Stimulated activated CD4-positive, alpha-beta T cell treated with anti-CD3 and anti-CD28 coated beads, Interleukin-12 subunit alpha, Interleukin-12 subunit beta, amount 100 ng/mL, for 48 hours (primary cell): Measurements from ENCODE around the gene USF3.

ENCODE experiments used
- DNase-seq, 3 donors: peaks; one replicate each; pipeline ENCODE4 v3.0.0-alpha.2; 2020; ENCODE audit warnings: low read depth in 2 of 3, low spot score in 1 of 3

Gene USF3, protein sequence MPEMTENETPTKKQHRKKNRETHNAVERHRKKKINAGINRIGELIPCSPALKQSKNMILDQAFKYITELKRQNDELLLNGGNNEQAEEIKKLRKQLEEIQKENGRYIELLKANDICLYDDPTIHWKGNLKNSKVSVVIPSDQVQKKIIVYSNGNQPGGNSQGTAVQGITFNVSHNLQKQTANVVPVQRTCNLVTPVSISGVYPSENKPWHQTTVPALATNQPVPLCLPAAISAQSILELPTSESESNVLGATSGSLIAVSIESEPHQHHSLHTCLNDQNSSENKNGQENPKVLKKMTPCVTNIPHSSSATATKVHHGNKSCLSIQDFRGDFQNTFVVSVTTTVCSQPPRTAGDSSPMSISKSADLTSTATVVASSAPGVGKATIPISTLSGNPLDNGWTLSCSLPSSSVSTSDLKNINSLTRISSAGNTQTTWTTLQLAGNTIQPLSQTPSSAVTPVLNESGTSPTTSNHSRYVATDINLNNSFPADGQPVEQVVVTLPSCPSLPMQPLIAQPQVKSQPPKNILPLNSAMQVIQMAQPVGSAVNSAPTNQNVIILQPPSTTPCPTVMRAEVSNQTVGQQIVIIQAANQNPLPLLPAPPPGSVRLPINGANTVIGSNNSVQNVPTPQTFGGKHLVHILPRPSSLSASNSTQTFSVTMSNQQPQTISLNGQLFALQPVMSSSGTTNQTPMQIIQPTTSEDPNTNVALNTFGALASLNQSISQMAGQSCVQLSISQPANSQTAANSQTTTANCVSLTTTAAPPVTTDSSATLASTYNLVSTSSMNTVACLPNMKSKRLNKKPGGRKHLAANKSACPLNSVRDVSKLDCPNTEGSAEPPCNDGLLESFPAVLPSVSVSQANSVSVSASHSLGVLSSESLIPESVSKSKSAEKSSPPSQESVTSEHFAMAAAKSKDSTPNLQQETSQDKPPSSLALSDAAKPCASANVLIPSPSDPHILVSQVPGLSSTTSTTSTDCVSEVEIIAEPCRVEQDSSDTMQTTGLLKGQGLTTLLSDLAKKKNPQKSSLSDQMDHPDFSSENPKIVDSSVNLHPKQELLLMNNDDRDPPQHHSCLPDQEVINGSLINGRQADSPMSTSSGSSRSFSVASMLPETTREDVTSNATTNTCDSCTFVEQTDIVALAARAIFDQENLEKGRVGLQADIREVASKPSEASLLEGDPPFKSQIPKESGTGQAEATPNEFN (N-terminal part only)

DNA sequence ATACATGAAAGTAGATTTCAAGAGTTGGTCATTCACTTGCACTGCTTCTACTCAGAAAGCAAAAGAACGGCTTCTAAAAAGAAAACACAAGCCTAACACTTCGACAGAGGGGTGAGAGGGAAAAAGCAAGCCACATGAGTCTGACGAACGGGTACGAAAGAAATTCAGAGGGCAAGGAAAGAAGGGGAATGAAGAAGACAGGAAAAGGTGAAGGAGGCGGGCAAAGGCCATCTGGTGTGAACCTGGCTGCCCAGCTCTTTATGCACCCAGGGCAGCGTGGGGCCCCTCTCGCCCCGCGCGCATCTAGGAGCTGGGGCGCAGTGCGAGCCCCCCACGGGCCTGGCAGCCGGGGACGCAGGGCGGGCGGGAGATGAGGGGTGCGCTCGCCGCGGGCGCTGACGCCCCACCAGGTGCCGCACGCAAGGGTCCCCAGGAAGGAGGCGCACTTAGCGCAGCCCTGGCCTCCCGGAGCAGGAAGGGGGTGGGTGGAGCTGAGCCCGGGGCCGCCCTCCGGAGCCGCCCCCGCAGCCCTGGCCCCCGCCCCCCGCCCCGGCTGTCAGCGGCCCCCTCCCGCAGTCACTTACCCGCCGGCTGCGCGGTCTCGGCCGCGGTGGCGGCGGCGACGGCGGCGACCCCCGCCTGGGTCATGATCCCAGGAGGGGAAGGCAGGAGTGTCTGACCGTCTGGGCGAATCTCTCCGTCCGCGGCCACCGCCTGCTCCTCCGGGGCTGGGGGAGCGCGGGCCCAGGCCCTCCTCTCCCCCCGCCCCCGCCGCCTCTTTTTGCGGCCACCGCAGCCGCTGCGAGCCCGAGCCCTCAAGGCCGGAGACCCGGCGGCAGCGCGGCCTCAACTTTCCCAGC lies at the start of gene USF3:
TSS of gene USF3 (minus strand) at position 857 of the 860 bp plus-strand sequence. CDS start 21,764 bp downstream, outside the sequence.
- peak; percentile 57 to 69 (median 63) for DNase-seq

DNA sequence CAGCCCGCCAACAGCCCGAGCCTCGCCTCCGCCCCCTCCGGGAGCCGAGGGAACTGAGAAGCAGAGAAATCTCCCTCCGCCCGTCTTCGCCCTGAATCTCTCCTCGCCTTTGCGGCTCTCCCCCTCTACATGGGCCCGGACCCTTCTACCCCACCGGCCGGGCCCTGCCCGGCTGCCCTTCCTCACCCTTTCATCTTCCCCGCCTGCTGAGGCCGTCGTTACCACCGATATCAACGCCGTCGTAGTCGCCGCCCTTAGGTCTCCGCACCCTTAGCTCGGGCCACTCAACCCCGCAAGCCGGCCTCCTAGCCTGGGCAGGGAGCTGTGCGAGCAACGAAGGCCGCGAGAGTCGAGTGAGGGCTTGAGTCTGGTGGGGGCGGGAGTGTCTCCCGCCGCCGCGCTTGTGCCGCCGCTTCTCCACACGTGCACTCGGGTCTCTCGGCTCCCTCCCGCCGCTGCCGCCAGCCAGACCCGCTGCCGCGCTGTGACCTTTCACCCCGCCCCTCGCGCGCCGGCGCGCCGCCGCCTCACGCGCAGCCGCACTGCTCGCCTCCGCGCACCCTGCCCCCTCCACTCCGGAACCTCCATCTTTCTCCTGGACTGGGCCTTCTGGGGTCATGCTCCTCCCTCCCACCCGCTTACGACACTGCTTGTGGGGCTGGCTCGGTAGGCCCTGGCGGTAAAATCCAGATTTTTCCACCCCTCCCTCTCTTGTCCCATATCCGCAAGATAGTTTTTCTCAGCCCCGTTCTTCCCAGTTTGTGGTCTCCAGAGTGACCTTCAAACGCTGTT lies 49.5 kb upstream of the USF3 start, which contains the start of gene NAA50:
TSS of gene NAA50 (minus strand) at position 494 of the 792 bp plus-strand sequence. CDS start at position 194, 300 bp downstream.
- DNase-seq = peak; percentile 88 to 91 (median 91)

DNA sequence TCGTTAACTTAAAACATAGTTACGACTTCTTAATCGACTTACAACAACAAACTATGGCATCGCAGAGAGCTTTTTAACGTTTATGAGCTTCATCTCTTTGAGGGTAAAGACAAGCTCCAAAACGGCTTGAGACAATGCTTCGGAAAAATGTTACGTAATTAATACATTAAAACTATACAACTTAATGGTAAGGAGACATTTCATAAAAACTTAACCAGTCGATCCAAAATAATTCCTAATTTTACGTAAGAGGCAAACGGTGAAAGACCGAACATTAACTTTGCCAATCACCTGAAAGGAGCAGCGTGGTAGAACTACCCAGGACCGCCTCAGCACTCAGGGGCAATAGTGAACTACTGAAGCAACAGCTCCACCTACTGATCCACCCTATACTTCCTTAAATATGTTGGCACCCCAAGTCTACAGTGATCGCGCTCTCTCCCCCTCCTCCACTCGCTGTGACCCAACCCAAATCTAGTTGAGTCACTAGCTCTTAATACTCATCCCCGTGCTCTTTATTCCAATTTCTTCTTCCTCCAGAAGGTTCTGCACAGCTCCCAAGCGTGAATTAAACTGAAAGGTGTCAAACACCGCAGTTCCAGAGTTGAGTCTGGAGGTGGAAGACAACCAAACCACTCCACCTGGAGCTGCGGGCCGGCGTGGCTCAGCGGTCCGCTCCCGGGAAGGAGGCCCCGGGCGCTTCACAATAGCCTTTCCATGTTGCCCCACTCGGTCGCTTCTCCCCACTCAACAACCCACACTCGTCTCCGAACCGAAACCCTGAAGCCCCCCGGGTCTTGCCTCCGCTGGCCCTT lies 48.7 kb upstream of the USF3 start:
- peak; percentile 66 to 70 (median 68) for DNase-seq

DNA sequence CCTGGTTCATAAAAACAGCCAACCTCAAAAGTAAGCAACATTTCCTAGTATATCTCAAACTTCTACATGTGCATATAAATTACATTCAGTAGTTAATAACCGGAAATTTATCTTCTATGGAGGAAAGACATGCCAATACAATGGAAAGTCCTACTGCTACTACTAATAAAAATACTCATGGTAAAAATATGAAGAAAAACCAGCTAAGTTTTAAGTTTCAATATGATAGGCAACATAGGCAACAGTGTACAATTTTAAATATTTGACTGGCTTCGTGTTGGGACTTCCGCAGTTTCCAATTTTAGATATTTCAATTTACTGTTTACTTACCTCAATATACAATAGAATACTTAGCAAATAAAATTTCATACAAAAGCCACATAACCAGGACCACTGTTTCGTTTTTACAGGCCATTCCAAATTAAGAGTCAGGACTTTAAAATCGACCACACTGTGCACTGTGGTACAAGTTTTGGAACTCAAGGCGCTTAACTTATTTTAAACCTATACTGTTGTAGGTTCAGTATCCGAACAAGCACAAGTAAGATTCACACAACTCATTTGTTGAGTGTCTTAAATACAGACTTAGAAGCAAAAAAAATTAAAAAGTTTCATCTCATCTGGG lies 46.7 kb upstream of the USF3 start:
- DNase-seq = no peak

DNA sequence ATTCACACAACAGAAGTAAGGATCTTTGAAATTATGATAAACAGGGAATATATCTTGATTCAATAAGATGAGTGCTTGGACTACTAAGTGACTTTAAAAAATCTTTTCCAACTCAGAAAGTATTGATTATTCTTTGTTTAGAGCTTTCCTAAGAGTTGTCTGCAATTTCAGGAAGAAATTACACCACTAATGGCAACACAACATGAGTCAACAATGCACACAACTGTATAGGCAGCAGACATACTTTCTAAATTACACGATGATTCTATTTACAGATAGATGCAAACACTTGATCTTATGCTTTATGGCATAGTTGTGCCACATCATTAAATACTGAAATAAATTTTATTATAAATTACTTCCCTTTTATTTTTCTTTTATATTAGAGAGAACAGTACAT lies 45.2 kb upstream of the USF3 start:
- DNase-seq = no peak

DNA sequence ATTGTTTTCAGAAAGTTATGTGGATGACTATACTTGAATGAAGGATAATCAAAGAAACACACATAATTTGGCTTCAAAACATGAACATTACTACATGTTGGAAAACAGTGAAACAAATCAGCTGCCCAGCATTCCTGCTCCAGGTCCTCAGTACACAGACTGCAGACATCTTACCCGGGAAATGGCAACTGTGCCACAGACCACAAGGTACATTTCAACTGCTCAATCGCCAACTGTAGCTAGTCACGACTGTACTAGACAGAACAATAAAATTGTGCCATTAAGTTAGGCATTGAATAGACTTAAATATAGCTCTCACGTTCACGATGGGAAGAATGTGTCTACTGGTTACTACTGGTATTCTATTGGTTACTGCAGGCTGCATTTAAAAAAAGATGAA lies 44.6 kb upstream of the USF3 start:
- DNase-seq = no peak

DNA sequence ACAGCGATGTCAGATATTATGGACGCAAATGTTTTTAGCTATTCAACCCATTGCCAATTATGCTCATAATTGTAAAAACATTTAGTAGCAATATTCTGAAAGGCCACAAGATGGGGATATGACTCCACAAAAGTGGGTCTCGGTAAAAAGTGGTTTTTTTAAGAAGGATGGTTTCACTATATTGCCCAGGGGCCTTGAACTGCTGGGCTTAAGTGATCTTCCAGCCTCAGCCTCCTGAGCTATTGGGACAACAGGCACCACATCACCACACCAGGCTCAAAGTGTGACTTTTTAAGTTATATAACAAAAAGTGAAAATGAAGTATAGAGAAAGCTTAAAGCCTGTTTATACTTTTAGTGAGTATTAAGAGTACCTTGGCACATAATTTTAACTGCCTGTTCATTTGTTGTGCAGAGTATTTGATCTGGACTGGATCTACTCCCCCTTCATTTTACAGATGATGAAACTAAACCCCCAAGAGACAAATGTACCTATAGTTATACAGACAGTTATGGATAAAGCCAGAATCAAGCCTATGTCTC lies 40.2 kb upstream of the USF3 start:
- DNase-seq = peak in 1 of 3 donors; percentile 23

DNA sequence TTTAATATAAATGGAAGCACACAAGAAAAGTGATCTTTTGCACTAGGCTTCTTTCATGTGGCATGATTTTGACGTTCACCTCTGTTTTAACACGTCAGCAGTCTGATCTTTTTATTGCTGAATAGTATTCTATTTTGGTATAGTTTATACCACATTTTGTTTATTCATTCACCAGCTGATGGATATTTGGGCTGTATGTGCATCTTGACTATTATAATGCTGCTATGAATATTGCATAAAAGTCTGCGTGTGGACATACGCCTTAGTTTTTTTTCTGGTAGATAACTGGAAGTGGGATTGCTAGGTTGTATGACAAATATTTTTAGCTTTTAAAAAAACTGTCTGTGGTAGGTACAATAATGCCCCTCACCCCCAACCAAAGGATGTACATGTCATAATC lies 35.3 kb upstream of the USF3 start:
- no peak for DNase-seq

DNA sequence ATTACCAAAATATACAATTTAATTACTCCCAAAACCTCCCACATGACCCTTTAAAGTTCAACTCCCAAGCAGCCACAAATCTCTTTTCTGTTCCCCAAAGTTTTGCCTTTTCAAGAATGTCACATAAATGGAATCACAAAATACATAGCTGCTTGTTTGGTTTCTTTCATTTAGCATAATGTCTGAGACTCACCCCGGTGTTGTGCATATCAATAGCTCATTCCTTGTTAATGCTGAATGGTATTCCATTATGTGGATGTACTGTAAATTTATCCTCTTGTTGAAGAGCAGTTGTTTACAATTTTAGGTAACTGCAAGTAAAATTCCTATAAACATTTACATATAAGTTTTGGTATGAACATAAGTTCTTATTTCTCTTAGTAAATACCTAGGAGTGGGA lies 34.1 kb upstream of the USF3 start:
- no peak for DNase-seq

DNA sequence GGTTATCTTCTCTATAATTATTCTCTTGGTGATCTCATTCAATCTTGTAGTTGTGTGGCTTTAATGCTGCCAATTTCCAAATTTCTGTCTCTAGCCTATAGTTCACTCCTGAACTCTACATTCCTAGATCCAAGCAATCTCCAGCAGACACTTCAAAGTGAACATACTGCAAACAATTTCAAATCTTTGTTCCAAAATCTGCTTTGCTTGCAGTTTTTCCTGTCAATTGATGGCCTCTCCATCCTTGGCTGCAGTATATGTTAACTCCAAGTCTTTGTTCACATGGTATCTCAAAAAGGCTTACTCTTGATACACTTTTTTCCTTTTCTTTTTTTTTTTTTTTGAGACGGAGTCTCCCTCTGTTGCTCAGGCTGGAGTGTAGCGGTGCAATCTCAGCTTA lies 32.2 kb upstream of the USF3 start:
- no peak for DNase-seq

DNA sequence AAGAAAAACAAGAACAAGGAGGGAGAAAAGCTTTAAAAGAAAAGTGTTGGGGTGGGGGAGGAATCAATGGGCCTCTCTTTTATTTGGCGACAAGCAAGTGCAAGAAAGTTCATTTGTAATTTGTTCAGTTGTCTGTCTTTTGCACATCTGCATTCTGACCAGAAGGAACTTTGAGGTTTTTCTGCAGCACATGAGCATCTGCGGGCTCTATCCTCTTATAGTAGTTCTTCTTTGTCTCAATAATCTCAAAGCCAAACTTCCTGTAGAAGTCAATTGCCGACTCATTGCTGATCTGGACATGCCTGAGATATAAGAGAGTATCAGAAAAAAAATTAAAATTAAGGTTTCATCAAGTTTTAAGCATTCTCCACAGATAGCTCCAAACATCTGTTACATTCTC lies 25.2 kb upstream of the USF3 start:
- no peak for DNase-seq

DNA sequence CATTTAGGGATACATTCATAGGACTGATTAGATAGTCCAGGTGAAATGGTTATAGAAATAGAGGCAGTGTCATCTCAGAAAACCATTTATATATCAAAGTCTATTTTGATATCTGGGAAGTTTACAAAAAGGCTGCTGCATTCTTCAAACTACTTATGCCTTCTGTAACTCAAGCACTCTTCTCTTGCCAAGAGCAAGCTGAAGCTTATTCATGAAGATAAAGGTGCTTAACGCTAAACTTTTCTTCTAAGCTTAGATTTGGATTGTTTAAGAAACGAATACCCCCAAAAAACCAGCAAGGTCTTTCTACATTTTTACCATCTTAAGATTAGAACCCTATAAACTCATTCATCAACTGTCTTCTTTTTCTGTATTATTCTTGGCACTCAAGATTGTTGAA lies 23.3 kb upstream of the USF3 start:
- no peak for DNase-seq

DNA sequence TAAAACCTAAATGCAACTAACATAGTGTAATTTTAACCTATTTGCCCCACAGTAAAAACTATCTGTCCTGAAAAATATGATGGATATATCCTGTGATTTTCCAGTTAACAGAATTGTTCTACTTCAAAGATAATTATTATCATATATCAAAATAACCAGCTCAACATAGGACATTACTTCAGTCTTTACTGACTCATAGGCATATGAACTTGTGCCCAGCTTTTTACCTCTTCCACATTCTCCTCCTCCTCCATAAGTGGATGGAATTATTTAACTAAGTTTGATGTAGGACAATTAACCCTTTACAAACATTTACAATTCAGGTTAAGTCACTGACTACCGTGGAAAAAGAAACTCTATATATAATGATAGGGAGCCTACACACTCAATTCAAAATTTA lies 22.9 kb upstream of the USF3 start:
- DNase-seq = no peak

DNA sequence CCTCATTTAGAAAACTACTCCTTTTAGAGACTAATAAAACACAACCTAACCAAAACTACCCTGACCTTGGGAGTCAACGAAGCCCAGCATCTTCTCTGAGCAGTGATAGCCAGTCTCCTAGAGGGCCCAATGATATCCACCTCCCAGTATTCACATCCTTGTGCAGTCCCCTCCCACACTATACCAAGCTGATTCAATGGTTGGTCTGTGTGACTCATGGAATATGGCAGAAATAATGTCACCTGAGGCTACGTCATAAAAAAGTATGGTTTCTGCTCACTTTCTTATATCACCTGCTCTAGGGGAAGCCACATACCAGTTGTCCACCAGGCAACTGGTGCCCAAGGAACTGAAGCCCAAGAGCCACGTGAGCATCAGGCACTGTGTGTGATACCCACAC lies 21.4 kb upstream of the USF3 start:
- no peak for DNase-seq

DNA sequence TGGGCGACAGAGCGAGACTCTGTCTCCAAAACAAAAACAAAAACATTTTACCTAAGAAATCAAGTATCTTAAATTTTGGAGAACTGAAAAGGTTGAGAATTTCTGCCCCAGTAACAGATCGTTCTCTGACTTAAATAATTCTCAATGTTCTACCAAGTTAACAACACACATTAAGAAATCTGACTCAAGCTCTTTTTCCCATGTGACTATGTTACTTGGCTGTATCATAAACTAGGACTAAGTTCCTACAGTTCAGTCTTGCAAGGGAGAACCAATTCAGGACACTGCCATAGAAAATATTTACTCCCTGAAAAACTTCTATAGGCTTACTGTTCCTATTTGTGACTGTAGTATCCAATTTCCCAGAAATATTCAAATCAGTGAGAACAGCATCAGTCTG lies 20.9 kb upstream of the USF3 start:
- DNase-seq = no peak

DNA sequence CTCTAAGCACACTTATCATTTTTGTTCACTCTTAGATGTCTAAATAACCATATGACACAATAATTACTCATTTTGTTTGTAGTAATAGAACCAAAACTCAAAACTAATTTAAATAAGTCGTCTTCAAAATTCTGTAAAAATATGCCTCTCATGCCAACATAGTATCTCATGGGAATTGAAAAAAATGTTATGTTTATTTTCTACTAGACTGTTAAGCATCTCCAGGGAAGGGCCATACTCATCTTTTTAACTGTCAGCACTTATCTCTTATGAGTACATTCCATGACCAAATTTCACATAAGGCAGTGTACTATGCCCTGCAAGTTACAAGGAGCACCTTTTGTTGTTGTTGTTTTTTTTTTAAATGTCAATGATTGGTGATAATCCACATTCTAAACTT lies 18.3 kb upstream of the USF3 start:
- DNase-seq = no peak

DNA sequence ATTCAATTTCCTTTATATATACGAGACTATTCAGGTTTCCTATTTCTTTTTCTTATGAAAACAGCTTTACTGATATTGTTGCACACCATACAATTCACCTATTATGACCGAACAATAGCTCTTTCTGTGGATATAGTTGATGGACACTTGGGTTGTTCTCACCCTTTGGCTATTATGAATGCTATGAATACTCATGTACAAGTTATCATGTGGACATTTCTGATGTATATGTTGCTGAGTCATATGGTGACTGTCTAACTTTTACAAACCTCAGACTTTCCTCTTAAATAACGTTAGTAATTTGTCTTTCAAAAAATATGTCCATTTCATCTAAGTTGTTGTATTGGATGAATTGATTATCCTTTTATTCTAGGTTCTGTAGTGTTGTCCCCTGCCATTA lies 15.7 kb upstream of the USF3 start:
- no peak for DNase-seq

DNA sequence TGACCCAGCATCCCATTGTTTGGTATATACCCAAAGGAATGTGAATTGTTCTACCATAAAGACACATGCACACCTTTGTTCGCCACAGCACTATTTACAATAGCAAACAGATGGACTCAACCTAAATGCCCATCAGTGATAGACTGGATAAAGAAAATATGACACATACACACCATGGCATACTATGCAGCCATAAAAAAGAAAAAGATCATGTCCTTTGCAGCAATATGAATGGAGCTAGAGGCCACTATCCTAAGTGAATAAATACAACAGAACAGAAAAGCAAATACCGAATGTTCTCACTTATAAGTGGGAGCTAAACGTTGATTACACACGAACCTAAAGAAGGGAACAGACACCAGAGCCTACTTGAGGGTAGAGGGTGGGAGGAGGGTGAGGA lies 11.4 kb upstream of the USF3 start:
- DNase-seq = no peak
